ENCODE measurements around the gene EBF3. TPM values are rescaled to one million over a fixed set of nuclear protein-coding genes. Genes with fewer than 3 reads are reported as not detected.

Gene EBF3
- total and polyA plus RNA-seq, 7 donors, result 1.2 to 8.9 (median 4.5) TPM; not detected in 1

GRCh38 chr10:129867631-129868179 is 96.4 kb downstream of the EBF3 start:
- TF ChIP-seq CTCF (IDR thresholded peaks at IDR 0.05) (no peak), EP300 (IDR thresholded peaks at IDR 0.05) (no peak), POLR2A (IDR thresholded peaks at IDR 0.05) (no peak), POLR2AphosphoS5 (IDR thresholded peaks at IDR 0.05) (no peak)
- Histone ChIP-seq H3K9me3 (no peaks in the 10 kb centered on the region), H3K4me3 (no peak overlapping the region), H3K27me3 (no peaks in the 10 kb centered on the region), H3K27ac (no peak overlapping the region), H3K36me3 (no peaks in the 10 kb centered on the region), H3K4me1 (peaks cover 0 to 7% (median 0%) of the 10 kb centered on the region in 4 donors)
- peak; percentile 56 for DNase-seq
- 96% methylated on average over 36 of the region's 36 CpGs for WGBS, 2 donors
- intact Hi-C loops (cut with DNase I), result no loop called here

- Histone ChIP-seq H3K27ac (no peak overlapping the region), H3K27me3 (no peaks in the 10 kb centered on the region), H3K9me3 (no peaks in the 10 kb centered on the region), H3K36me3 (no peaks in the 10 kb centered on the region), H3K4me3 (no peak overlapping the region), H3K4me1 (peaks cover 0 to 7% (median 0%) of the 10 kb centered on the region in 4 donors)
- peak; percentile 34 for DNase-seq
- WGBS, 2 donors, result 93% methylated on average over 16 of the region's 16 CpGs
- intact Hi-C loops (cut with DNase I), result no loop called here
- TF ChIP-seq EP300 (IDR thresholded peaks at IDR 0.05), result no peak
- no peak for TF ChIP-seq POLR2A (IDR thresholded peaks at IDR 0.05)
- no peak for TF ChIP-seq POLR2AphosphoS5 (IDR thresholded peaks at IDR 0.05)
- no peak for TF ChIP-seq CTCF (IDR thresholded peaks at IDR 0.05)
Measured at GRCh38 chr10:129866894-129867293, 97.2 kb downstream of the EBF3 start.

- Histone ChIP-seq H3K27me3 (no peaks in the 10 kb centered on the region), H3K4me1 (peaks cover 0 to 2% (median 0%) of the 10 kb centered on the region in 4 donors), H3K4me3 (no peak overlapping the region), H3K27ac (no peak overlapping the region), H3K36me3 (no peaks in the 10 kb centered on the region), H3K9me3 (no peaks in the 10 kb centered on the region)
- no peak for TF ChIP-seq EP300 (IDR thresholded peaks at IDR 0.05)
- no peak for TF ChIP-seq CTCF (IDR thresholded peaks at IDR 0.05)
- TF ChIP-seq POLR2AphosphoS5 (IDR thresholded peaks at IDR 0.05), result no peak
- TF ChIP-seq POLR2A (IDR thresholded peaks at IDR 0.05), result no peak
- 80 to 85% methylated on average over 2 of the region's 2 CpGs for WGBS, 2 donors
- DNase-seq, result no peak
- intact Hi-C loops (cut with DNase I), result no loop called here
Measured at GRCh38 chr10:129865960-129866359, 98.1 kb downstream of the EBF3 start.

GRCh38 chr10:129865413-129865812 is 98.7 kb downstream of the EBF3 start:
- Histone ChIP-seq H3K36me3 (no peaks in the 10 kb centered on the region), H3K27ac (no peak overlapping the region), H3K9me3 (no peaks in the 10 kb centered on the region), H3K4me1 (no peaks in the 10 kb centered on the region), H3K27me3 (no peaks in the 10 kb centered on the region), H3K4me3 (no peak overlapping the region)
- no peak for TF ChIP-seq EP300 (IDR thresholded peaks at IDR 0.05)
- no peak for TF ChIP-seq POLR2A (IDR thresholded peaks at IDR 0.05)
- TF ChIP-seq POLR2AphosphoS5 (IDR thresholded peaks at IDR 0.05), result no peak
- TF ChIP-seq CTCF (IDR thresholded peaks at IDR 0.05), result no peak
- intact Hi-C loops (cut with DNase I), result no loop called here
- 88 to 94% methylated on average over 7 of the region's 7 CpGs for WGBS, 2 donors
- peak; percentile 50 for DNase-seq

- H3K27ac ChIP-seq, result no peak overlapping the region
- peak; percentile 53 for DNase-seq
- 79 to 81% methylated on average over 9 of the region's 9 CpGs for whole genome bisulfite sequencing, 2 donors
- no peaks in the 10 kb centered on the region for H3K27me3 ChIP-seq
- intact Hi-C loops (cut with DNase I), result no loop called here
- no peaks in the 10 kb centered on the region for H3K4me1 ChIP-seq
- TF ChIP-seq CTCF (IDR thresholded peaks at IDR 0.05), result no peak
- TF ChIP-seq POLR2A (IDR thresholded peaks at IDR 0.05), result no peak
- TF ChIP-seq POLR2AphosphoS5 (IDR thresholded peaks at IDR 0.05), result no peak
- TF ChIP-seq EP300 (IDR thresholded peaks at IDR 0.05), result no peak
- no peaks in the 10 kb centered on the region for H3K9me3 ChIP-seq
- H3K4me3 ChIP-seq, result no peak overlapping the region
- no peaks in the 10 kb centered on the region for H3K36me3 ChIP-seq
Measured at GRCh38 chr10:129864601-129865126, 99.4 kb downstream of the EBF3 start.

Data from sigmoid colon (tissue), 7 donors.